Natural killer cell (primary cell): ENCODE results near the gene HNRNPUL1. TPM values are rescaled to one million over a fixed set of nuclear protein-coding genes. Genes with fewer than 3 reads are reported as not detected.

Source experiments
- ATAC-seq, 3 donors: fragments of 150-1000 bp in 2 of 3; fragments of 200-7000 bp in 1 of 3; cut with Tn5 transposase; 1 replicate in 1 of 3; 2 replicates in 2 of 3; pipeline ENCODE4 v1.10.0; 2021; ENCODE audit warnings: mild to moderate bottlenecking in 2 of 3, moderate library complexity in 2 of 3
- DNase-seq, 2 donors: peaks; one replicate each; pipeline versions ENCODE4 v3.0.0 to v3.0.0-alpha.2; 2013 to 2021; ENCODE audit warnings: mixed read lengths in 1 of 2
- H3K27ac ChIP-seq: one replicate; pipeline ENCODE4 v1.5.1; 2013; ENCODE audit warnings: mild to moderate bottlenecking, low read length
- H3K27me3 ChIP-seq: one replicate; pipeline ENCODE4 v1.6.1; 2013; ENCODE audit warnings: low read length; ENCODE audit not compliant: control insufficient read depth, insufficient read depth
- H3K36me3 ChIP-seq: one replicate; pipeline ENCODE4 v1.6.1; 2013; ENCODE audit warnings: low read length; ENCODE audit not compliant: control insufficient read depth, insufficient read depth
- H3K4me1 ChIP-seq: one replicate; pipeline ENCODE4 v1.6.1; 2013; ENCODE audit warnings: low read length; ENCODE audit not compliant: control insufficient read depth, insufficient read depth
- H3K4me3 ChIP-seq: one replicate; pipeline ENCODE4 v1.5.1; 2013; ENCODE audit warnings: low read length
- H3K9me3 ChIP-seq: one replicate; pipeline ENCODE4 v1.6.1; 2013; ENCODE audit warnings: low read length; ENCODE audit not compliant: control insufficient read depth, insufficient read depth
- H3K27ac Mint-ChIP-seq, 2 donors: one replicate each; pipeline ENCODE4 v1.8.0; 2022; ENCODE audit warnings: mild to moderate bottlenecking in 2 of 2, mixed read lengths in 2 of 2, moderate library complexity in 1 of 2
- H3K27me3 Mint-ChIP-seq, 2 donors: one replicate each; pipeline ENCODE4 v1.8.0; 2022; ENCODE audit warnings: low read depth in 2 of 2, mixed read lengths in 2 of 2
- H3K36me3 Mint-ChIP-seq: one replicate; pipeline ENCODE4 v1.8.0; 2022; ENCODE audit warnings: mixed read lengths
- H3K4me1 Mint-ChIP-seq, 2 donors: one replicate each; pipeline ENCODE4 v1.8.0; 2022; ENCODE audit warnings: mixed read lengths in 2 of 2
- H3K4me3 Mint-ChIP-seq: one replicate; pipeline ENCODE4 v1.8.0; 2022; ENCODE audit warnings: mild to moderate bottlenecking, moderate library complexity, mixed read lengths
- H3K9me3 Mint-ChIP-seq, 2 donors: one replicate each; pipeline ENCODE4 v1.8.0; 2022; ENCODE audit warnings: mixed read lengths in 2 of 2
- WGBS: methylation state at CpG from one replicate; pipeline ENCODE4 v1.1.7; 2013; ENCODE audit warnings: missing lambda C conversion rate; ENCODE audit not compliant: insufficient coverage; 5-methylcytosine and 5-hydroxymethylcytosine counted together
- intact Hi-C: fragments of 100-400 bp; cut with micrococcal nuclease; formaldehyde crosslinking; loops from one replicate; pipeline ENCODE4 v1.14.2; 2022
- total RNA-seq, 4 donors: library from RNA; stranded (reverse); fragments of 120-200 nt in 1 of 4; gene quantifications; one replicate each; pipeline versions ENCODE4 v1.2.3 to v1.2.4, GENCODE V29; 2013 to 2022
- TF ChIP-seq, protein P1 (sequence below): fragments of 200-600 bp; IDR thresholded peaks from one replicate; pipeline ENCODE4 v1.8.0; 2022; ENCODE audit warnings: antibody characterized with exemption

The HNRNPUL1 gene
- total RNA-seq, 3 donors from 2014 or later (not counting 1 experiment from before 2014, with no cell fraction given): 279 to 360 (median 315) TPM

DNA sequence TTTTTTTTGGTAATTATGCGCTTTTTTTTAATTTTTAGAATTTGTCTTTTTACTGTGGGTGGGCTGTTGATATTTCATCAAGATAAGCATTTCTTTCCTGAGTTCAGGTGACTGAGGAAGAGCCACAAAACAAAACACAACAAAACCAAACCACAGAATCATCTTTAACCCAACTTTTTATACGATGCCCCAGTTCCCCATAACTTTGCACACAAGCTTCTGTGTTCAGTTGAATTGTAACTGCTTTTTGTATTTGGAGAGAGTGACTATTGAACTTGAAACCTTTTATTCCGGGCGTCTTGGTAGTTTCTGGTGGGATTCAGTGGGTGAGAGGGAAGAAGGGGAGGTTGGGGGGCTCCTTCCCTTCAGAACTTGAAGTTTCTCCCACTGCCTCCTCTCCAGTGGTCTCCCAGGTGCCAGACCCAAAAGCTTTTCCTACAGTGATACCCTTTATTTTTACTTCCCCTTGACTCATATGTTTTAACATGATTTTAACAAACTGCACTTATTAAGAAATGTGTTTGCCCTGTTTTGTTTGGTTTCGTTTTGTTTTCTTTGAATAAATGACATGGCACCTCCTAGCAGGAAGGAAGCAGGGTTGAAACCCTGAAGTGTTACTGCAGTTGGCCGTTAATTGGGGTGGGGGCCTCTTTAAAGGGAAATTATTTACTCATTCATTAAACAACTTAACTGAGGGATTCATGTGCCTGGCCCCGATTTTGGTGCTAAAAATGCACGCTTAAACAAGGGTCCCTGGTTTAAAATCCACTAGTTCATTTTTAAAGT, 43.1 kb downstream of the HNRNPUL1 start:
- Histone ChIP-seq H3K4me3 (peak overlapping the region; percentile 9), H3K4me1 (peaks cover 89% of the 10 kb centered on the region), H3K9me3 (no peaks in the 10 kb centered on the region), H3K27ac (peak overlapping the region; percentile 97), H3K36me3 (peaks cover 39% of the 10 kb centered on the region), H3K27me3 (no peaks in the 10 kb centered on the region)
- TF ChIP-seq, protein P1, sequence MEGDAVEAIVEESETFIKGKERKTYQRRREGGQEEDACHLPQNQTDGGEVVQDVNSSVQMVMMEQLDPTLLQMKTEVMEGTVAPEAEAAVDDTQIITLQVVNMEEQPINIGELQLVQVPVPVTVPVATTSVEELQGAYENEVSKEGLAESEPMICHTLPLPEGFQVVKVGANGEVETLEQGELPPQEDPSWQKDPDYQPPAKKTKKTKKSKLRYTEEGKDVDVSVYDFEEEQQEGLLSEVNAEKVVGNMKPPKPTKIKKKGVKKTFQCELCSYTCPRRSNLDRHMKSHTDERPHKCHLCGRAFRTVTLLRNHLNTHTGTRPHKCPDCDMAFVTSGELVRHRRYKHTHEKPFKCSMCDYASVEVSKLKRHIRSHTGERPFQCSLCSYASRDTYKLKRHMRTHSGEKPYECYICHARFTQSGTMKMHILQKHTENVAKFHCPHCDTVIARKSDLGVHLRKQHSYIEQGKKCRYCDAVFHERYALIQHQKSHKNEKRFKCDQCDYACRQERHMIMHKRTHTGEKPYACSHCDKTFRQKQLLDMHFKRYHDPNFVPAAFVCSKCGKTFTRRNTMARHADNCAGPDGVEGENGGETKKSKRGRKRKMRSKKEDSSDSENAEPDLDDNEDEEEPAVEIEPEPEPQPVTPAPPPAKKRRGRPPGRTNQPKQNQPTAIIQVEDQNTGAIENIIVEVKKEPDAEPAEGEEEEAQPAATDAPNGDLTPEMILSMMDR: no peak
- peaks cover 81 to 82% of the 10 kb centered on the region in 2 donors for H3K4me1 Mint-ChIP-seq
- ATAC-seq (peak in 2 of 3 donors; percentile 21 to 25), DNase-seq (peak; percentile 17 to 78)
- H3K9me3 Mint-ChIP-seq: no peaks in the 10 kb centered on the region
- no peaks in the 10 kb centered on the region for H3K27me3 Mint-ChIP-seq
- H3K27ac Mint-ChIP-seq: peak overlapping the region; percentile 91 to 94
- H3K36me3 Mint-ChIP-seq: no peaks in the 10 kb centered on the region
- WGBS: 2% methylated on average over 5 of the region's 8 CpGs
- intact Hi-C loops: loop anchor here (5.0 to 10.0 kb wide), 2 partner anchors 45 to 482 kb away; partner anchors contain the start of gene TGFB1
- peak overlapping the region; percentile 84 for H3K4me3 Mint-ChIP-seq

DNA sequence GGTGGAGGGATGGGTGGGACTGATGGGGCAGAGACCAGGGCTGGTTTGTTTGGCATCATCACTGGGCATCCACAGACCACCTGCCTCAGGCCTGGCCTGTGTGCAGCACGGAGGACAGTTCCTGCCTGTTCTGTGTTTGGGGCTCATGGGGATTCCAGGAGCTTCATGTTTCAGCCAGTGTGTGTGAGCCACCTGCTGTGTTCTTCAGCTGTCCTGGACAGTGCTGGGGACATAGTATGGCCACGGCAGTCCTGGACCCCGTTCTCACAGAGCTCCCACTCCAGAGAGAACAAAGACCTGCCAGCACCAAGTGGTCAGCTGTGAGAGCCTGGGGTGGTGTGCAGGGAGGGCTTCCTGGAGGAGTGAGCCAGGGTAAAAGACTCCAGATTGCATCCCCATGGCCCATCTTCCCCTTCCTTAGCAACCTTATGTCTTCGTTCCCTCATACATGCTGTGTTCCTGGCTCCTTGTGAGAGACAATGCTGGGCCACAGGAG, 43.8 kb downstream of the HNRNPUL1 start:
- Mint-ChIP-seq H3K9me3 (no peaks in the 10 kb centered on the region), H3K4me3 (peak overlapping the region; percentile 96), H3K4me1 (peaks cover 81% of the 10 kb centered on the region in 2 donors), H3K36me3 (peaks cover under 1% of the 10 kb centered on the region), H3K27me3 (no peaks in the 10 kb centered on the region), H3K27ac (peak overlapping the region; percentile 91 to 94)
- H3K27me3 ChIP-seq: no peaks in the 10 kb centered on the region
- no peaks in the 10 kb centered on the region for H3K9me3 ChIP-seq
- peaks cover 45% of the 10 kb centered on the region for H3K36me3 ChIP-seq
- H3K4me3 ChIP-seq: no peak overlapping the region
- 11% methylated on average over 4 of the region's 4 CpGs for WGBS
- H3K4me1 ChIP-seq: peaks cover 81% of the 10 kb centered on the region
- intact Hi-C loops: loop anchor here (1.0 to 10.0 kb wide), 9 partner anchors 10 to 645 kb away; partner anchors contain the start of gene TGFB1
- H3K27ac ChIP-seq: peak overlapping the region; percentile 97
- ATAC-seq (peak in 2 of 3 donors; percentile 4 to 10), DNase-seq (peak in 1 of 2 donors; percentile 25)
- TF ChIP-seq, protein P1: no peak

DNA sequence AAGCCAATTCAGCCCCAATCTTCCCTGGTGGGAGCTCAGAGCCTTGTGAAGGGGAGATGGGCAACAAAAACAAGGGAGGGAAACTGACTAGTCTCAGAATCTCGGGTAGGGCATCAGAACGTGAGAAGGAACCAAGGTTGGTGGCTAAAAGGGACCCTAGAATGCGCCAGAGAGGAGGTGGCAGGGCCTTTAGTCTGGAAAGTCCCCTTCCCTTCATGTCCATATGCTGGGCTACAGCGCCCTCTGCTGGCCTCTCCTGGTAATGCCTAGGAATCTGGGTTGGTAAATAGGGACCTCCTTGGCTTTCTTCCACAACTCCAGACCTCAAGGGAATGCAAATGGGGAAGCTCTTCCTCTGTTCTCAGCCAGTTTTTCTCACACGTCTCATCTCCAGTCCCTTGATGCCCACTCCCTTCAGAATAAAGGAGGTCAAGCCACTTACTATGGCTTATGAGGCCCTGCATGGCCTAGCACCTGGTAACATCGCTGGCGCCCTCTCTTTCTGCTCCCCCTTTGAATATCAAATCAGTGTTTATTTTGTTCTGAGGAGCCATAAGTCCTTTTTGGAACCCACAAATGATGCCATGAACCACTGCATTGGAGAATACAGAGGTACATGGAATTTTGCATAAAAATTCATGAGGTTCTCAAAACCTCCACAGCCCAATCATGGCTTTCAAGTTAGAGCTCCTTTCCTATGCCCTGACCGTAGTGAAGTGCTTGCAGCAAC, 44.4 kb downstream of the HNRNPUL1 start:
- H3K27ac ChIP-seq: peak overlapping the region; percentile 97
- H3K36me3 Mint-ChIP-seq: peaks cover 7% of the 10 kb centered on the region
- no peaks in the 10 kb centered on the region for H3K9me3 Mint-ChIP-seq
- peaks cover 75% of the 10 kb centered on the region for H3K4me1 ChIP-seq
- ATAC-seq (peak; percentile 62 to 88 (median 66)), DNase-seq (peak; percentile 96 to 97)
- H3K27ac Mint-ChIP-seq: peak overlapping the region; percentile 91 to 94
- peaks cover 84% of the 10 kb centered on the region in 2 donors for H3K4me1 Mint-ChIP-seq
- 8% methylated on average over 8 of the region's 8 CpGs for WGBS
- no peak overlapping the region for H3K4me3 ChIP-seq
- H3K27me3 ChIP-seq: no peaks in the 10 kb centered on the region
- peaks cover 47% of the 10 kb centered on the region for H3K36me3 ChIP-seq
- intact Hi-C loops: loop anchor here (1.0 to 10.0 kb wide), 9 partner anchors 10 to 646 kb away; partner anchors contain the start of gene TGFB1
- H3K27me3 Mint-ChIP-seq: no peaks in the 10 kb centered on the region
- H3K9me3 ChIP-seq: no peaks in the 10 kb centered on the region
- peak overlapping the region; percentile 96 for H3K4me3 Mint-ChIP-seq
- TF ChIP-seq, protein P1: peak; percentile 90
